H9 (cell line): ENCODE results near the gene LIX1. TPM values are rescaled to one million over a fixed set of nuclear protein-coding genes. Genes with fewer than 3 reads are reported as not detected.
A peak's percentile ranks its signal among the peaks of the same experiment; 100 is the strongest.

ENCODE experiments used
- DNase-seq: peaks from one replicate; pipeline ENCODE4 v3.0.0-alpha.2; 2017
- H2AFZ ChIP-seq: one replicate; pipeline ENCODE4 v1.6.1; 2013; ENCODE audit warnings: mild to moderate bottlenecking, low read length, control low read depth, moderate library complexity
- H2AK5ac ChIP-seq: 2 replicates; pipeline ENCODE4 v1.6.1; 2013; ENCODE audit warnings: low read length, control low read depth, mixed read lengths; ENCODE audit not compliant: insufficient read length
- H2BK120ac ChIP-seq: one replicate; pipeline ENCODE4 v1.6.1; 2013; ENCODE audit warnings: low read depth, mild to moderate bottlenecking, low read length, control low read depth, inconsistent platforms; ENCODE audit not compliant: poor library complexity, severe bottlenecking
- H2BK12ac ChIP-seq: 2 replicates; pipeline ENCODE4 v1.6.1; 2013; ENCODE audit warnings: low read length, control low read depth, mixed read lengths, low read depth; ENCODE audit not compliant: insufficient read length
- H2BK15ac ChIP-seq: 2 replicates; pipeline ENCODE4 v1.6.1; 2013; ENCODE audit warnings: low read depth, low read length, control low read depth
- H2BK20ac ChIP-seq: one replicate; pipeline ENCODE4 v1.6.1; 2013; ENCODE audit warnings: low read depth, mild to moderate bottlenecking, low read length, control low read depth, inconsistent platforms; ENCODE audit not compliant: poor library complexity, severe bottlenecking
- H2BK5ac ChIP-seq: 2 replicates; pipeline ENCODE4 v1.6.1; 2013; ENCODE audit warnings: low read length, control low read depth, mixed read lengths; ENCODE audit not compliant: insufficient read length
- H3K14ac ChIP-seq: 2 replicates; pipeline ENCODE4 v1.6.1; 2013; ENCODE audit warnings: low read length, control low read depth; ENCODE audit not compliant: insufficient read depth
- H3K18ac ChIP-seq: 2 replicates; pipeline ENCODE4 v1.6.1; 2013; ENCODE audit warnings: low read depth, mild to moderate bottlenecking, mixed read lengths, low read length, control low read depth; ENCODE audit not compliant: insufficient read length
- H3K23ac ChIP-seq: 2 replicates; pipeline ENCODE4 v1.6.1; 2013; ENCODE audit warnings: low read length, control low read depth, mixed read lengths, low read depth; ENCODE audit not compliant: insufficient read length
- H3K23me2 ChIP-seq: 2 replicates; pipeline ENCODE4 v1.6.1; 2013; ENCODE audit warnings: low read depth, mild to moderate bottlenecking, mixed read lengths, low read length, control low read depth; ENCODE audit not compliant: insufficient read length, poor library complexity, severe bottlenecking
- H3K27ac ChIP-seq: 2 replicates; pipeline ENCODE4 v1.5.1; 2013; ENCODE audit warnings: low read length, control low read depth, mixed read lengths, low read depth; ENCODE audit not compliant: insufficient read length
- H3K27me3 ChIP-seq: 2 replicates; pipeline ENCODE4 v1.6.1; 2013; ENCODE audit warnings: low read length, control low read depth, inconsistent platforms; ENCODE audit not compliant: insufficient read depth
- H3K4ac ChIP-seq: 2 replicates; pipeline ENCODE4 v1.6.1; 2013; ENCODE audit warnings: low read depth, mild to moderate bottlenecking, control low read depth, inconsistent platforms, low read length, moderate library complexity
- H3K4me1 ChIP-seq: 2 replicates; pipeline ENCODE4 v1.6.1; 2013; ENCODE audit warnings: low read length, control low read depth, inconsistent platforms; ENCODE audit not compliant: insufficient read depth
- H3K4me2 ChIP-seq: 2 replicates; pipeline ENCODE4 v1.6.1; 2013; ENCODE audit warnings: low read length, control low read depth, mixed read lengths; ENCODE audit not compliant: insufficient read length, insufficient read depth
- H3K56ac ChIP-seq: 2 replicates; pipeline ENCODE4 v1.6.1; 2013; ENCODE audit warnings: low read depth, mild to moderate bottlenecking, mixed read lengths, low read length, control low read depth; ENCODE audit not compliant: insufficient read length
- H3K79me1 ChIP-seq: 2 replicates; pipeline ENCODE4 v1.6.1; 2013; ENCODE audit warnings: low read depth, mild to moderate bottlenecking, moderate library complexity, low read length, control low read depth, inconsistent platforms; ENCODE audit not compliant: insufficient read depth, poor library complexity, severe bottlenecking
- H3K79me2 ChIP-seq: 2 replicates; pipeline ENCODE4 v1.6.1; 2013; ENCODE audit warnings: low read length, control low read depth, inconsistent platforms; ENCODE audit not compliant: insufficient read depth
- H3K9ac ChIP-seq: 2 replicates; pipeline ENCODE4 v1.6.1; 2013; ENCODE audit warnings: low read length, control low read depth, mixed read lengths; ENCODE audit not compliant: insufficient read length; ENCODE audit errors: extremely low read depth
- H3K9me3 ChIP-seq: one replicate; pipeline ENCODE4 v1.6.1; 2013; ENCODE audit warnings: low read depth, low read length, inconsistent platforms; ENCODE audit not compliant: control insufficient read depth
- H3T11ph ChIP-seq: one replicate; pipeline ENCODE4 v1.6.1; 2013; ENCODE audit warnings: mild to moderate bottlenecking, low read length, control low read depth, inconsistent platforms
- H4K20me1 ChIP-seq: one replicate; pipeline ENCODE4 v1.6.1; 2013; ENCODE audit not compliant: control insufficient read depth, insufficient read length, insufficient read depth
- H4K5ac ChIP-seq: 2 replicates; pipeline ENCODE4 v1.6.1; 2013; ENCODE audit warnings: low read depth, mild to moderate bottlenecking, mixed read lengths, low read length, control low read depth; ENCODE audit not compliant: insufficient read length
- H4K8ac ChIP-seq: replicated peaks from 2 replicates; pipeline ENCODE4 v1.6.1; 2013; ENCODE audit warnings: low read length, control low read depth, mixed read lengths, low read depth; ENCODE audit not compliant: insufficient read length
- H4K91ac ChIP-seq: 2 replicates; pipeline ENCODE4 v1.6.1; 2013; ENCODE audit warnings: low read depth, mild to moderate bottlenecking, moderate library complexity, mixed read lengths, low read length, control low read depth; ENCODE audit not compliant: insufficient read length
- H3K27ac Mint-ChIP-seq, 3 experiments: 2 replicates in 2 of 3; 3 replicates in 1 of 3; pipeline ENCODE4 v1.8.0; 2020 to 2021; ENCODE audit warnings: mixed read lengths in 3 of 3, mild to moderate bottlenecking in 1 of 3, moderate library complexity in 1 of 3
- H3K27me3 Mint-ChIP-seq: 2 replicates; pipeline ENCODE4 v1.8.0; 2021; ENCODE audit warnings: low read depth, mild to moderate bottlenecking, moderate library complexity, mixed read lengths
- H3K36me3 Mint-ChIP-seq, 3 experiments: 2 replicates in 2 of 3; 3 replicates in 1 of 3; pipeline ENCODE4 v1.8.0; 2020 to 2021; ENCODE audit warnings: low read depth in 3 of 3, mixed read lengths in 3 of 3; ENCODE audit not compliant: insufficient read depth in 1 of 3
- H3K4me1 Mint-ChIP-seq, 2 experiments: 2 replicates each; pipeline ENCODE4 v1.8.0; 2020; ENCODE audit warnings: mixed read lengths in 2 of 2
- H3K4me3 Mint-ChIP-seq, 2 experiments: 2 replicates in 1 of 2; 3 replicates in 1 of 2; pipeline ENCODE4 v1.8.0; 2020 to 2021; ENCODE audit warnings: mild to moderate bottlenecking in 2 of 2, mixed read lengths in 2 of 2, moderate library complexity in 1 of 2
- H3K9me3 Mint-ChIP-seq, 2 experiments: 2 replicates in 1 of 2; 3 replicates in 1 of 2; pipeline ENCODE4 v1.8.0; 2020; ENCODE audit warnings: mild to moderate bottlenecking in 2 of 2, mixed read lengths in 2 of 2, moderate library complexity in 1 of 2
- total RNA-seq: library from RNA; stranded (reverse); gene quantifications from 2 replicates; pipeline ENCODE4 v1.2.1, GENCODE V29; 2021
- TF ChIP-seq, protein P1 (sequence below): fragments of 200-600 bp; sonication (generic); conservative IDR thresholded peaks from 3 replicates; pipeline ENCODE4 v1.8.0; 2021; ENCODE audit warnings: antibody characterized with exemption, mild to moderate bottlenecking

The LIX1 gene
- total RNA-seq, 1 experiment from 2014 or later: 0.13 TPM

DNA sequence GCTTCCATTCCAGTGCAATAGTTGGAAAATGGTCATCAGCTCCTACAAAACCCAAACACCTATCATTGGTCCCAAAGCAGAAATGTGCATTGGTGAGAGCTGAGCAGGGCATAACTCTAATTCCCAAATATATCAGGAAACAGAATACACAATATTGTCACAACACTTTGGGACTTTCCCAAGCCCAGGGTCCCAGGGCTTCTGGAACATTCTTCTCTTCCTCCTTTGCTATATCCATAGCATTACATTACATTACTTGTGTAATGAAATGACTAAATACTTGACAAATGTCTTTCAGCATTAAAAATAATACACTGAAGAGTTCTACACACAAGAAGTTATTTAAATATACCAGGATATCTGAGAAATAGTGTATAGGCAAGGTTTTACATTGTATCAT, 45.6 kb downstream of the LIX1 start:
- Histone ChIP-seq H3K4ac (no peak overlapping the region), H2BK12ac (no peak overlapping the region), H4K5ac (no peak overlapping the region), H3K9me3 (no peaks in the 10 kb centered on the region), H3T11ph (no peak overlapping the region), H2BK15ac (no peak overlapping the region), H3K4me1 (peaks cover 4% of the 10 kb centered on the region; the same call in 1 of the 2 replicates), H2BK120ac (no peak overlapping the region), H3K79me1 (no peaks in the 10 kb centered on the region), H4K20me1 (no peaks in the 10 kb centered on the region), H3K56ac (no peak overlapping the region), H3K4me2 (no peak overlapping the region), H3K23ac (no peak overlapping the region), H2AK5ac (no peak overlapping the region), H3K27me3 (no peaks in the 10 kb centered on the region), H3K23me2 (no peaks in the 10 kb centered on the region), H3K27ac (no peak overlapping the region), H4K91ac (no peak overlapping the region), H2BK5ac (no peak overlapping the region), H4K8ac (no peak overlapping the region), H3K18ac (no peak overlapping the region), H3K79me2 (no peaks in the 10 kb centered on the region), H2AFZ (no peak overlapping the region), H3K14ac (no peak overlapping the region), H2BK20ac (no peak overlapping the region), H3K9ac (no peak overlapping the region)
- Mint-ChIP-seq H3K36me3 (peaks cover 0 to 4% (median 0%) of the 10 kb centered on the region in 3 experiments; a peak in 1 of 7 replicates), H3K4me3 (no peak overlapping the region), H3K27me3 (no peaks in the 10 kb centered on the region), H3K27ac (peak overlapping the region in 1 of 3 experiments; percentile 98; a peak in 2 of 7 replicates), H3K9me3 (no peaks in the 10 kb centered on the region), H3K4me1 (peaks cover 28 to 37% of the 10 kb centered on the region in 2 experiments)
- TF ChIP-seq, protein P1, sequence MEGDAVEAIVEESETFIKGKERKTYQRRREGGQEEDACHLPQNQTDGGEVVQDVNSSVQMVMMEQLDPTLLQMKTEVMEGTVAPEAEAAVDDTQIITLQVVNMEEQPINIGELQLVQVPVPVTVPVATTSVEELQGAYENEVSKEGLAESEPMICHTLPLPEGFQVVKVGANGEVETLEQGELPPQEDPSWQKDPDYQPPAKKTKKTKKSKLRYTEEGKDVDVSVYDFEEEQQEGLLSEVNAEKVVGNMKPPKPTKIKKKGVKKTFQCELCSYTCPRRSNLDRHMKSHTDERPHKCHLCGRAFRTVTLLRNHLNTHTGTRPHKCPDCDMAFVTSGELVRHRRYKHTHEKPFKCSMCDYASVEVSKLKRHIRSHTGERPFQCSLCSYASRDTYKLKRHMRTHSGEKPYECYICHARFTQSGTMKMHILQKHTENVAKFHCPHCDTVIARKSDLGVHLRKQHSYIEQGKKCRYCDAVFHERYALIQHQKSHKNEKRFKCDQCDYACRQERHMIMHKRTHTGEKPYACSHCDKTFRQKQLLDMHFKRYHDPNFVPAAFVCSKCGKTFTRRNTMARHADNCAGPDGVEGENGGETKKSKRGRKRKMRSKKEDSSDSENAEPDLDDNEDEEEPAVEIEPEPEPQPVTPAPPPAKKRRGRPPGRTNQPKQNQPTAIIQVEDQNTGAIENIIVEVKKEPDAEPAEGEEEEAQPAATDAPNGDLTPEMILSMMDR: no peak
- DNase-seq: no peak
